ENCODE data around the gene TNRC18.

TNRC18 gene

GRCh38 chr7:5467645-5468044, 44.0 kb upstream of the TNRC18 start:
- no peaks in the 10 kb centered on the region for H3K27me3 Mint-ChIP-seq (ENCODE audit: low read depth)
- no peak for TF ChIP-seq CTCF (IDR thresholded peaks at IDR 0.05; ENCODE audit: unreplicated experiment in 3 of 3)
- no peaks in the 10 kb centered on the region for H3K36me3 Mint-ChIP-seq (ENCODE audit: low read depth)
- no peak overlapping the region for H3K27ac Mint-ChIP-seq
- no peaks in the 10 kb centered on the region for H3K4me1 Mint-ChIP-seq
- H3K4me3 Mint-ChIP-seq = no peak overlapping the region
- peaks cover under 1% of the 10 kb centered on the region for H3K9me3 Mint-ChIP-seq

- Mint-ChIP-seq H3K4me3 (no peak overlapping the region), H3K4me1 (no peaks in the 10 kb centered on the region), H3K27ac (no peak overlapping the region), H3K9me3 (no peaks in the 10 kb centered on the region), H3K27me3 (ENCODE audit: low read depth) (no peaks in the 10 kb centered on the region), H3K36me3 (ENCODE audit: low read depth) (no peaks in the 10 kb centered on the region)
- no peak for TF ChIP-seq CTCF (IDR thresholded peaks at IDR 0.05; ENCODE audit: unreplicated experiment in 3 of 3)
These were observed 42.9 kb upstream of the TNRC18 start for GRCh38 chr7:5466551-5466950.

GRCh38 chr7:5463031-5463430, 39.4 kb upstream of the TNRC18 start:
- Mint-ChIP-seq H3K4me3 (no peak overlapping the region), H3K27me3 (ENCODE audit: low read depth) (no peaks in the 10 kb centered on the region), H3K9me3 (no peaks in the 10 kb centered on the region), H3K36me3 (ENCODE audit: low read depth) (no peaks in the 10 kb centered on the region), H3K4me1 (peaks cover under 1% of the 10 kb centered on the region), H3K27ac (no peak overlapping the region)
- TF ChIP-seq CTCF (IDR thresholded peaks at IDR 0.05; ENCODE audit: unreplicated experiment in 3 of 3) = no peak

- peaks cover 6% of the 10 kb centered on the region for H3K27me3 Mint-ChIP-seq (ENCODE audit: low read depth)
- TF ChIP-seq CTCF (IDR thresholded peaks at IDR 0.05; ENCODE audit: unreplicated experiment in 3 of 3) = no peak
- H3K27ac Mint-ChIP-seq = no peak overlapping the region
- no peak overlapping the region for H3K4me3 Mint-ChIP-seq
- H3K36me3 Mint-ChIP-seq (ENCODE audit: low read depth) = no peaks in the 10 kb centered on the region
- peaks cover 5% of the 10 kb centered on the region for H3K4me1 Mint-ChIP-seq
- H3K9me3 Mint-ChIP-seq = no peaks in the 10 kb centered on the region
These were observed 38.6 kb upstream of the TNRC18 start for GRCh38 chr7:5462216-5462615.

- Mint-ChIP-seq H3K27ac (no peak overlapping the region), H3K27me3 (ENCODE audit: low read depth) (peaks cover 14% of the 10 kb centered on the region), H3K36me3 (ENCODE audit: low read depth) (no peaks in the 10 kb centered on the region), H3K4me1 (peaks cover 5% of the 10 kb centered on the region), H3K4me3 (no peak overlapping the region), H3K9me3 (no peaks in the 10 kb centered on the region)
- no peak for TF ChIP-seq CTCF (IDR thresholded peaks at IDR 0.05; ENCODE audit: unreplicated experiment in 3 of 3)
These were observed 35.4 kb upstream of the TNRC18 start for GRCh38 chr7:5458921-5459480.

- no peaks in the 10 kb centered on the region for H3K9me3 Mint-ChIP-seq
- H3K4me3 Mint-ChIP-seq = no peak overlapping the region
- H3K36me3 Mint-ChIP-seq (ENCODE audit: low read depth) = no peaks in the 10 kb centered on the region
- H3K27ac Mint-ChIP-seq = peak overlapping the region in 2 of 3 experiments; percentile 79 to 87
- TF ChIP-seq CTCF (IDR thresholded peaks at IDR 0.05; ENCODE audit: unreplicated experiment in 3 of 3) = no peak
- H3K4me1 Mint-ChIP-seq = peaks cover 12% of the 10 kb centered on the region
- H3K27me3 Mint-ChIP-seq (ENCODE audit: low read depth) = peaks cover 14% of the 10 kb centered on the region
These were observed 33.7 kb upstream of the TNRC18 start for GRCh38 chr7:5457245-5457735.

Measured in nephron (organoid).